ENCODE measurements around the gene BASP1.

DNA sequence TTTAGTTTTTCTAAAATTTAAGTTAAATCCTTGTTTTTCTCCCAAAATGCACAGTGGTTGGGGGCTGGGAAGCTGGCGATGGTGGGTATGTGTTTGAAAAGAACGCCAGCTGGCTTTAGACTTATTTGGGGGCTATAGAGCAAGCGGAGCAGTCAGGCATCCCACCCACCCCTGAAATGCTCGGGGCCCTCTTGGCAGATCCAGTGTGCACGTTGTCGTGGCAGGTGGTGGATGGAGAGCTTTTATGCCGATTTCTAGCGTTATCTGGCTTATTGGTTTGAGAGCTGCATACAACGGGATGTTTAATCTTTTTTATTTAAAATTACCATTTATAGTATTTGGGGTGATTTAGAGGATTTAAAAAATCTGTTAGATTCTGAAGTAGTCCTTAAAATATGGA lies 8.1 kb downstream of the BASP1 start:
- TF ChIP-seq EZH2 (IDR thresholded peaks at IDR 0.05; ENCODE audit: borderline replicate concordance) (no peak), EZH2phosphoT487 (IDR thresholded peaks at IDR 0.05; ENCODE audit: low read depth, severe bottlenecking, unreplicated experiment) (no peak)
- TF ChIP-seq, protein P1, sequence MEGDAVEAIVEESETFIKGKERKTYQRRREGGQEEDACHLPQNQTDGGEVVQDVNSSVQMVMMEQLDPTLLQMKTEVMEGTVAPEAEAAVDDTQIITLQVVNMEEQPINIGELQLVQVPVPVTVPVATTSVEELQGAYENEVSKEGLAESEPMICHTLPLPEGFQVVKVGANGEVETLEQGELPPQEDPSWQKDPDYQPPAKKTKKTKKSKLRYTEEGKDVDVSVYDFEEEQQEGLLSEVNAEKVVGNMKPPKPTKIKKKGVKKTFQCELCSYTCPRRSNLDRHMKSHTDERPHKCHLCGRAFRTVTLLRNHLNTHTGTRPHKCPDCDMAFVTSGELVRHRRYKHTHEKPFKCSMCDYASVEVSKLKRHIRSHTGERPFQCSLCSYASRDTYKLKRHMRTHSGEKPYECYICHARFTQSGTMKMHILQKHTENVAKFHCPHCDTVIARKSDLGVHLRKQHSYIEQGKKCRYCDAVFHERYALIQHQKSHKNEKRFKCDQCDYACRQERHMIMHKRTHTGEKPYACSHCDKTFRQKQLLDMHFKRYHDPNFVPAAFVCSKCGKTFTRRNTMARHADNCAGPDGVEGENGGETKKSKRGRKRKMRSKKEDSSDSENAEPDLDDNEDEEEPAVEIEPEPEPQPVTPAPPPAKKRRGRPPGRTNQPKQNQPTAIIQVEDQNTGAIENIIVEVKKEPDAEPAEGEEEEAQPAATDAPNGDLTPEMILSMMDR (IDR thresholded peaks at IDR 0.05; ENCODE audit: poor library complexity) = no peak

Data from hepatocyte (in vitro differentiated cells).